Peyer's patch (tissue), 4 donors: ENCODE measurements around the gene NOL9. TPM values are rescaled to one million over a fixed set of nuclear protein-coding genes. Genes with fewer than 3 reads are reported as not detected.

ENCODE experiments used
- DNase-seq, 3 donors: peaks; one replicate each; pipeline ENCODE4 v3.0.0-alpha.2; 2017 to 2019
- H3K27ac ChIP-seq, 4 donors: fragments of 200-600 bp; sonication (generic); one replicate each; pipeline ENCODE4 v1.5.1; 2016 to 2019
- H3K27me3 ChIP-seq, 2 donors: fragments of 200-600 bp; sonication (generic); one replicate each; pipeline ENCODE4 v1.5.1; 2019
- H3K36me3 ChIP-seq, 3 donors: fragments of 200-600 bp; sonication (generic); one replicate each; pipeline ENCODE4 v1.5.1; 2016 to 2019
- H3K4me1 ChIP-seq, 4 donors: fragments of 200-600 bp; sonication (generic); one replicate each; pipeline ENCODE4 v1.5.1; 2016 to 2019
- H3K4me3 ChIP-seq, 4 donors: fragments of 200-600 bp; sonication (generic); 1 replicate in 3 of 4; 2 replicates in 1 of 4; pipeline ENCODE4 v1.5.1; 2016 to 2019; ENCODE audit warnings: mild to moderate bottlenecking in 1 of 4
- H3K9me3 ChIP-seq, 4 donors: fragments of 200-600 bp; sonication (generic); one replicate each; pipeline ENCODE4 v1.5.1; 2016 to 2019; ENCODE audit warnings: mild to moderate bottlenecking in 1 of 4
- POLR2A ChIP-seq, 2 donors: fragments of 450-650 bp; IDR thresholded peaks; one replicate each; pipeline ENCODE4 v1.5.1; 2017; ENCODE audit warnings: antibody characterized with exemption in 2 of 2, mild to moderate bottlenecking in 2 of 2, moderate library complexity in 2 of 2
- total RNA-seq, 4 donors: library from RNA; depleted of rRNA; stranded (reverse); fragments of >200 nt; gene quantifications; one replicate each; pipeline ENCODE4 v1.1.0, GENCODE V29; 2016
- TF ChIP-seq, protein P1 (sequence below), 6 experiments: fragments of 450-650 bp in 4 of 6; fragments of 200-600 bp in 2 of 6; sonication (generic) in 1 of 6; IDR thresholded peaks; one replicate each; pipeline ENCODE4 v1.5.1; 2017 to 2019; ENCODE audit warnings: antibody characterized with exemption in 6 of 6, mild to moderate bottlenecking in 3 of 6, moderate library complexity in 1 of 6

The NOL9 gene
- total RNA-seq, 4 donors from 2014 or later = 19.0 to 28.0 (median 22.5) TPM

DNA sequence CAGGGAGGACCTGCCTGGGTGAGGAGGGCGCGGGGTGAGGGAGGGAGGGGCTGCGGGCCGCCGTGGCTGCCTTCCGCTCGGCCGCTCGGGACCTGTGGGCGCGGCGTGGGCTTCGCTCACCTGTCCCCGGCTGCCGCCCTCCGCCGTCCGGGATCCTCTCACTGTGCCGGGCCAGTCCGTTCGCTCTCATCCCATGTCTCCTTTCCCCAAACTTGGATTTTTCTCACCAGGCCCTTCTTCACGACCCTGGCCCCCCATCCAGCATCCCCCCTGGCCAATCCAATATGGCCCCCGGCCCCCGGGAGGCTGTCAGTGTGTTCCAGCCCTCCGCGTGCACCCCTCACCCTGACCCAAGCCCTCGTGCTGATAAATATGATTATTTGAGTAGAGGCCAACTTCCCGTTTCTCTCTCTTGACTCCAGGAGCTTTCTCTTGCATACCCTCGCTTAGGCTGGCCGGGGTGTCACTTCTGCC lies 25.8 kb upstream of the NOL9 start:
- Histone ChIP-seq H3K27me3 (no peaks in the 10 kb centered on the region), H3K27ac (peak overlapping the region; percentile 95 to 96 (median 95)), H3K4me1 (peaks cover 12 to 37% (median 16%) of the 10 kb centered on the region in 4 donors), H3K4me3 (peak overlapping the region; percentile 82 to 97 (median 90)), H3K9me3 (no peaks in the 10 kb centered on the region), H3K36me3 (no peaks in the 10 kb centered on the region)
- DNase-seq = no peak
- TF ChIP-seq, protein P1, sequence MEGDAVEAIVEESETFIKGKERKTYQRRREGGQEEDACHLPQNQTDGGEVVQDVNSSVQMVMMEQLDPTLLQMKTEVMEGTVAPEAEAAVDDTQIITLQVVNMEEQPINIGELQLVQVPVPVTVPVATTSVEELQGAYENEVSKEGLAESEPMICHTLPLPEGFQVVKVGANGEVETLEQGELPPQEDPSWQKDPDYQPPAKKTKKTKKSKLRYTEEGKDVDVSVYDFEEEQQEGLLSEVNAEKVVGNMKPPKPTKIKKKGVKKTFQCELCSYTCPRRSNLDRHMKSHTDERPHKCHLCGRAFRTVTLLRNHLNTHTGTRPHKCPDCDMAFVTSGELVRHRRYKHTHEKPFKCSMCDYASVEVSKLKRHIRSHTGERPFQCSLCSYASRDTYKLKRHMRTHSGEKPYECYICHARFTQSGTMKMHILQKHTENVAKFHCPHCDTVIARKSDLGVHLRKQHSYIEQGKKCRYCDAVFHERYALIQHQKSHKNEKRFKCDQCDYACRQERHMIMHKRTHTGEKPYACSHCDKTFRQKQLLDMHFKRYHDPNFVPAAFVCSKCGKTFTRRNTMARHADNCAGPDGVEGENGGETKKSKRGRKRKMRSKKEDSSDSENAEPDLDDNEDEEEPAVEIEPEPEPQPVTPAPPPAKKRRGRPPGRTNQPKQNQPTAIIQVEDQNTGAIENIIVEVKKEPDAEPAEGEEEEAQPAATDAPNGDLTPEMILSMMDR (IDR thresholded peaks at IDR 0.05) = no peak
- no peak for TF ChIP-seq POLR2A (IDR thresholded peaks at IDR 0.05)

DNA sequence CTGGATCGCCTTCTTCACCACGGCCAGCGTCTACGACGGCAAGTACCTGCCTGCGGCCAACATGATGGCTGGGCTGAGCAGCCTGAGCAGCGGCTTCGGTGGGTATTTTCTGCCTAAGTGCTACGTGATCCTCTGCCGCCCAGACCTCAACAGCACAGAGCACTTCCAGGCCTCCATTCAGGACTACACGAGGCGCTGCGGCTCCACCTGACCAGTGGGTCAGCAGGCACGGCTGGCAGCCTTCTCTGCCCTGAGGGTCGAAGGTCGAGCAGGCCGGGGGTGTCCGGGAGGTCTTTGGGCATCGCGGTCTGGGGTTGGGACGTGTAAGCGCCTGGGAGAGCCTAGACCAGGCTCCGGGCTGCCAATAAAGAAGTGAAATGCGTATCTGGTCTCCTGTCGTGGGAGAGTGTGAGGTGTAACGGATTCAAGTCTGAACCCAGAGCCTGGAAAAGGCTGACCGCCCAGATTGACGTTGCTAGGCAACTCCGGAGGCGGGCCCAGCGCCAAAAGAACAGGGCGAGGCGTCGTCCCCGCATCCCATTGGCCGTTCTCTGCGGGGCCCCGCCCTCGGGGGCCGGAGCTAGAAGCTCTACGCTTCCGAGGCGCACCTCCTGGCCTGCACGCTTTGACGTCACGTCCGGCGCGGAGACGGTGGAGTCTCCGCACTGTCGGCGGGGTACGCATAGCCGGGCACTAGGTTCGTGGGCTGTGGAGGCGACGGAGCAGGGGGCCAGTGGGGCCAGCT lies 25.2 kb upstream of the NOL9 start, which contains the start of gene ZBTB48:
Gene ZBTB48 (plus strand): TSS at position 621 of the 745 bp plus-strand sequence. CDS start 616 bp downstream, outside the sequence.
- H3K27me3 ChIP-seq = no peaks in the 10 kb centered on the region
- TF ChIP-seq POLR2A (IDR thresholded peaks at IDR 0.05) = peak; percentile 93 to 97
- TF ChIP-seq, protein P1 (IDR thresholded peaks at IDR 0.05) = no peak
- peak; percentile 98 to 100 (median 100) for DNase-seq
- H3K36me3 ChIP-seq = no peaks in the 10 kb centered on the region
- H3K9me3 ChIP-seq = no peaks in the 10 kb centered on the region
- H3K4me3 ChIP-seq = peak within 1 kb of the TSS; percentile 82 to 97 (median 90)
- H3K27ac ChIP-seq = peak within 1 kb of the TSS; percentile 95 to 96 (median 95)
- H3K4me1 ChIP-seq = peaks cover 12 to 37% (median 16%) of the 10 kb centered on the region in 4 donors

DNA sequence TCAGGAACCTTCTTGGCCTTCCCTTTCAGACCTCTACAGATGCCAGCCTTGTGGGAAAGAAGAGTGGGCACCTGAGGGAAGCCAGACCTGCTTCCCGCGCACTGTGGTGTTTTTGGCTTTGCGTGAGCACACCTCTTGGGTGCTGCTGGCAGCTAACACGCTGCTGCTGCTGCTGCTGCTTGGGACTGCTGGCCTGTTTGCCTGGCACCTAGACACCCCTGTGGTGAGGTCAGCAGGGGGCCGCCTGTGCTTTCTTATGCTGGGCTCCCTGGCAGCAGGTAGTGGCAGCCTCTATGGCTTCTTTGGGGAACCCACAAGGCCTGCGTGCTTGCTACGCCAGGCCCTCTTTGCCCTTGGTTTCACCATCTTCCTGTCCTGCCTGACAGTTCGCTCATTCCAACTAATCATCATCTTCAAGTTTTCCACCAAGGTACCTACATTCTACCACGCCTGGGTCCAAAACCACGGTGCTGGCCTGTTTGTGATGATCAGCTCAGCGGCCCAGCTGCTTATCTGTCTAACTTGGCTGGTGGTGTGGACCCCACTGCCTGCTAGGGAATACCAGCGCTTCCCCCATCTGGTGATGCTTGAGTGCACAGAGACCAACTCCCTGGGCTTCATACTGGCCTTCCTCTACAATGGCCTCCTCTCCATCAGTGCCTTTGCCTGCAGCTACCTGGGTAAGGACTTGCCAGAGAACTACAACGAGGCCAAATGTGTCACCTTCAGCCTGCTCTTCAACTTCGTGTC lies 24.5 kb upstream of the NOL9 start:
- peaks cover 12 to 37% (median 16%) of the 10 kb centered on the region in 4 donors for H3K4me1 ChIP-seq
- peak overlapping the region; percentile 95 to 96 (median 95) for H3K27ac ChIP-seq
- H3K36me3 ChIP-seq = no peaks in the 10 kb centered on the region
- TF ChIP-seq POLR2A (IDR thresholded peaks at IDR 0.05) = no peak
- TF ChIP-seq, protein P1 (IDR thresholded peaks at IDR 0.05) = no peak
- H3K9me3 ChIP-seq = no peaks in the 10 kb centered on the region
- no peaks in the 10 kb centered on the region for H3K27me3 ChIP-seq
- H3K4me3 ChIP-seq = peak overlapping the region; percentile 82 to 97 (median 90)
- DNase-seq = no peak

DNA sequence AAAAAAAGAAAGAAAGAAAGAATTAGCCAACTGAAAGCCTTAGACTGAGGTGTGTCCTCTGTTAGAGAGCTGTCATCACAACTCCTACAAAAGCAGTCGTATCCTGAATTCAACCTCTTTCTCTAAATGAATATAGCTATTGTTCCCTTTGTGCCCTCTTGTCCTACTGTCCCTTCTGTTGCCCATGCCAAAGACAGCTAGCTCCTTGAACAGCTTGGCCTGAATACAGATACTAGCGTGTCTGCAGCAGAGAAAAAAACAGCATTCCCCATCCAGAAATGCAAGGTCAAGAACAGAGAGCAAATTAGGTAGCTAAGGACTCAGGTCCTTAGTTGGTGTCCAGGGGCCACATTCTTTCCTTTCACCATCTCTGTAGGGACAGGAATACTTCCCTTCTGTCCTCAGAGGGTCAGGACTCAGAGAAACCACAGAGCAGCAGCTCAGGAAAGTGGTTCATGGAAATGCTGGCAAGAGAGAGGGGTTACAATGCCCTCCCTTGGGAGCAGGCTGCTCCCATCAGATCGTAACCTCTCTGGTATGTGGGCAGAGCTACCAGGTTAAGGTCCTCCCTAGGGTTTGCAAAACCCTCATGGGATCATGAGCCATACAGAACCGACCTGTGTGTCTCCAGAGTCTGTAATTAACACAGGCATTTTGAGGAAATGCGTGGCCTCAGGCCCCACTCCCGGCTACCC lies 23.7 kb upstream of the NOL9 start:
- Histone ChIP-seq H3K36me3 (no peaks in the 10 kb centered on the region), H3K27ac (no peak overlapping the region), H3K4me1 (peaks cover 12 to 34% (median 16%) of the 10 kb centered on the region in 4 donors), H3K4me3 (no peak overlapping the region), H3K9me3 (no peaks in the 10 kb centered on the region), H3K27me3 (no peaks in the 10 kb centered on the region)
- TF ChIP-seq POLR2A (IDR thresholded peaks at IDR 0.05) = no peak
- TF ChIP-seq, protein P1 (IDR thresholded peaks at IDR 0.05) = no peak
- DNase-seq = no peak

DNA sequence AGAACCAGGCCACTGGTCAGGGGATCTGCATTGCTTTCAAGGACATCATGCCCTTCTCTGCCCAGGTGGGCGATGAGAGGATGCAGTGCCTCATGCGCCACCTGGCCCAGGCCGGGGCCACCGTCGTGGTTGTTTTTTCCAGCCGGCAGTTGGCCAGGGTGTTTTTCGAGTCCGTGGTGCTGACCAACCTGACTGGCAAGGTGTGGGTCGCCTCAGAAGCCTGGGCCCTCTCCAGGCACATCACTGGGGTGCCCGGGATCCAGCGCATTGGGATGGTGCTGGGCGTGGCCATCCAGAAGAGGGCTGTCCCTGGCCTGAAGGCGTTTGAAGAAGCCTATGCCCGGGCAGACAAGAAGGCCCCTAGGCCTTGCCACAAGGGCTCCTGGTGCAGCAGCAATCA lies 20.5 kb upstream of the NOL9 start:
- Histone ChIP-seq H3K27ac (no peak overlapping the region), H3K4me1 (peaks cover 4 to 6% (median 4%) of the 10 kb centered on the region in 4 donors), H3K27me3 (no peaks in the 10 kb centered on the region), H3K9me3 (no peaks in the 10 kb centered on the region), H3K36me3 (no peaks in the 10 kb centered on the region), H3K4me3 (no peak overlapping the region)
- no peak for DNase-seq
- TF ChIP-seq, protein P1 (IDR thresholded peaks at IDR 0.05) = no peak
- no peak for TF ChIP-seq POLR2A (IDR thresholded peaks at IDR 0.05)
